K562 (cell line): ENCODE results near the gene CBX1. TPM values are rescaled to one million over a fixed set of nuclear protein-coding genes. Genes with fewer than 3 reads are reported as not detected.

ENCODE experiments used
- ARID3A ChIP-seq: IDR thresholded peaks from 2 replicates; pipeline ENCODE4 v1.6.1; 2012; ENCODE audit warnings: low read depth, low read length, improper control_type of control experiment, borderline replicate concordance
- BRD9 ChIP-seq: fragments of 450-650 bp; IDR thresholded peaks from 2 replicates; pipeline ENCODE4 v1.6.1; 2018; ENCODE audit warnings: low read depth; ENCODE audit not compliant: partially characterized antibody
- DNMT1 ChIP-seq: fragments of 450-650 bp; IDR thresholded peaks from 2 replicates; pipeline ENCODE4 v1.6.1; 2016; ENCODE audit warnings: antibody characterized with exemption, mild to moderate bottlenecking
- HDAC3 ChIP-seq: fragments of 450-650 bp; IDR thresholded peaks from 2 replicates; pipeline ENCODE4 v1.6.1; 2018; ENCODE audit warnings: borderline replicate concordance, mild to moderate bottlenecking, moderate library complexity; ENCODE audit not compliant: partially characterized antibody
- KLF16 ChIP-seq: IDR thresholded peaks from 2 replicates; pipeline ENCODE4 v1.6.1; 2016; ENCODE audit warnings: antibody characterized with exemption
- RAD21 ChIP-seq, 2 experiments: fragments of 250-450 bp in 1 of 2; fragments of 450-650 bp in 1 of 2; sonication (Bioruptor Pico) in 1 of 2; formaldehyde crosslinking in 1 of 2; IDR thresholded peaks in 1 of 2; conservative IDR thresholded peaks in 1 of 2; 2 replicates each; pipeline versions ENCODE4 v1.4.0 to v1.8.0; 2020 to 2022; ENCODE audit warnings: mild to moderate bottlenecking in 2 of 2, moderate library complexity in 1 of 2
- SMAD4 ChIP-seq: fragments of 250-450 bp; sonication (Bioruptor Pico); conservative IDR thresholded peaks from 2 replicates; pipeline ENCODE4 v1.8.0; 2021; ENCODE audit warnings: inconsistent platforms, mild to moderate bottlenecking, moderate library complexity
- ZNF224 ChIP-seq: sonication (generic); formaldehyde crosslinking; IDR thresholded peaks from 2 replicates; pipeline ENCODE4 v1.8.0; 2022; ENCODE audit warnings: mild to moderate bottlenecking, missing genetic modification reagents
- polyA plus RNA-seq, 8 experiments: library from polyadenylated mRNA; depleted of rRNA in 4 of 8; stranded (reverse) in 5 of 8; unstranded in 3 of 8; fragments of >200 nt; fragmentation: Nextera tagmentation in 2 of 8; fragmentation: Illumina TruSeq in 1 of 8; extraction: Ambion mirVana in 2 of 8; extraction: Trizol in 1 of 8; gene quantifications; 2 replicates each; pipeline versions ENCODE4 v1.2.1 to v1.2.3, GENCODE V29; 2011 to 2014; ENCODE audit warnings: inconsistent platforms in 1 of 8, missing spikeins in 1 of 8
- total RNA-seq, 7 experiments: library from RNA; depleted of rRNA in 6 of 7; stranded (reverse); fragments of >200 nt in 6 of 7; fragmentation: Illumina TruSeq in 2 of 7; extraction: Trizol in 2 of 7; gene quantifications; 2 replicates each; pipeline versions ENCODE4 v1.2.1 to v1.2.3, GENCODE V29; 2011 to 2021; ENCODE audit warnings: low replicate concordance in 1 of 7
- TF ChIP-seq, protein P1 (sequence below): fragments of 450-650 bp; formaldehyde crosslinking; IDR thresholded peaks from 2 replicates; pipeline ENCODE4 v1.4.0; 2020; ENCODE audit warnings: mild to moderate bottlenecking, moderate library complexity
- TF ChIP-seq, protein P2 (sequence below): fragments of 450-650 bp; formaldehyde crosslinking; IDR thresholded peaks from 2 replicates; pipeline ENCODE4 v1.4.0; 2020; ENCODE audit warnings: mild to moderate bottlenecking, mixed read lengths
- TF ChIP-seq, protein P3 (sequence below): sonication (generic); formaldehyde crosslinking; IDR thresholded peaks from 2 replicates; pipeline ENCODE4 v1.8.0; 2023; ENCODE audit warnings: mild to moderate bottlenecking, missing genetic modification reagents

Gene CBX1
- total and polyA plus RNA-seq, 9 of the 15 experiments (the other 6 are each of a cell fraction or from before 2014, with no cell fraction given) = 10.6 to 95.7 (median 52.7) TPM

DNA sequence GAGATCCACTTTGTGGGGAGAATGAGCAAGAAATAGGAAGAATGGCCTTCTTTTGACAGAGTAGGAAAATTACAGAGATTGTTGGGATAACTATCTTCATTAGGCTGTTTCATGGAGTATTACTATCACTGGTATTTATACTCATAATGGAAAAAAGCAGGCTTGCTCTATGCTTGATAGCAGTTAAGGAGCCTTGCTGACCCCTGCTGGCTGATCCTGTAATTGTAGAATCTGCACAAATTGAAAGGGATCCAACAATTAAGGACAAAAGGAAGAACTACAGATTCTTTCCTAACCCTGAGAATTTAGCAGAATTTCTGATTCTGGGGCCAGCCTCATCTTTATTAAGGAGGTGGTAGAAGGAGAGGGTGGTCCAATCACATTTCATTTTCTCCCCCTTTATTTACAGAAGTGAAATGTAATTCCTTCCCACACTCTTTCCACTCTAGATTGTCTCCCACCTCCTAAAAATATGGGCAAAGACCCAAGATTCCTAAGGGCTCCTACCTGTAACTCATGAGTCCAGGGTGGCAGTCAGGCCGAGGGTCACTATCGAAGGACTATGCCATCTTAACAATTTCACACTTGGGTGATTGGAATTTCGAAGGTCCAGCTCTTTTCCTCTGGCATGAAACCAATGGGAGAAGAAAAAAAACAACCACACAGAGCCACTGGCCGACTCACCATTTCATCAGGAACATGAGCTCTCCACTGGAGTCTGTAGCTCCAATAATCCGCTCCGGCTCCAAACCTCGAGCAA lies 26.8 kb downstream of the CBX1 start (continued):
- TF ChIP-seq, protein P1, sequence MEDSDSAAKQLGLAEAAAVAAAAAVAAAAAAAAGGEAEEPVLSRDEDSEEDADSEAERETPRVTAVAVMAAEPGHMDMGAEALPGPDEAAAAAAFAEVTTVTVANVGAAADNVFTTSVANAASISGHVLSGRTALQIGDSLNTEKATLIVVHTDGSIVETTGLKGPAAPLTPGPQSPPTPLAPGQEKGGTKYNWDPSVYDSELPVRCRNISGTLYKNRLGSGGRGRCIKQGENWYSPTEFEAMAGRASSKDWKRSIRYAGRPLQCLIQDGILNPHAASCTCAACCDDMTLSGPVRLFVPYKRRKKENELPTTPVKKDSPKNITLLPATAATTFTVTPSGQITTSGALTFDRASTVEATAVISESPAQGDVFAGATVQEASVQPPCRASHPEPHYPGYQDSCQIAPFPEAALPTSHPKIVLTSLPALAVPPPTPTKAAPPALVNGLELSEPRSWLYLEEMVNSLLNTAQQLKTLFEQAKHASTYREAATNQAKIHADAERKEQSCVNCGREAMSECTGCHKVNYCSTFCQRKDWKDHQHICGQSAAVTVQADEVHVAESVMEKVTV = peak; percentile 87
- TF ChIP-seq BRD9 = no peak
- TF ChIP-seq DNMT1 = no peak
- TF ChIP-seq, protein P2, sequence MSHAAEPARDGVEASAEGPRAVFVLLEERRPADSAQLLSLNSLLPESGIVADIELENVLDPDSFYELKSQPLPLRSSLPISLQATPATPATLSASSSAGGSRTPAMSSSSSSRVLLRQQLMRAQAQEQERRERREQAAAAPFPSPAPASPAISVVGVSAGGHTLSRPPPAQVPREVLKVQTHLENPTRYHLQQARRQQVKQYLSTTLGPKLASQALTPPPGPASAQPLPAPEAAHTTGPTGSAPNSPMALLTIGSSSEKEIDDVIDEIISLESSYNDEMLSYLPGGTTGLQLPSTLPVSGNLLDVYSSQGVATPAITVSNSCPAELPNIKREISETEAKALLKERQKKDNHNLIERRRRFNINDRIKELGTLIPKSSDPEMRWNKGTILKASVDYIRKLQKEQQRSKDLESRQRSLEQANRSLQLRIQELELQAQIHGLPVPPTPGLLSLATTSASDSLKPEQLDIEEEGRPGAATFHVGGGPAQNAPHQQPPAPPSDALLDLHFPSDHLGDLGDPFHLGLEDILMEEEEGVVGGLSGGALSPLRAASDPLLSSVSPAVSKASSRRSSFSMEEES (CRISPR knock-in tag) = no peak
- no peak for TF ChIP-seq ZNF224
- 0 out of 2 replicates have a peak, but pooled peaks have one; percentile 17 for TF ChIP-seq KLF16
- TF ChIP-seq SMAD4 = no peak
- TF ChIP-seq, protein P3, sequence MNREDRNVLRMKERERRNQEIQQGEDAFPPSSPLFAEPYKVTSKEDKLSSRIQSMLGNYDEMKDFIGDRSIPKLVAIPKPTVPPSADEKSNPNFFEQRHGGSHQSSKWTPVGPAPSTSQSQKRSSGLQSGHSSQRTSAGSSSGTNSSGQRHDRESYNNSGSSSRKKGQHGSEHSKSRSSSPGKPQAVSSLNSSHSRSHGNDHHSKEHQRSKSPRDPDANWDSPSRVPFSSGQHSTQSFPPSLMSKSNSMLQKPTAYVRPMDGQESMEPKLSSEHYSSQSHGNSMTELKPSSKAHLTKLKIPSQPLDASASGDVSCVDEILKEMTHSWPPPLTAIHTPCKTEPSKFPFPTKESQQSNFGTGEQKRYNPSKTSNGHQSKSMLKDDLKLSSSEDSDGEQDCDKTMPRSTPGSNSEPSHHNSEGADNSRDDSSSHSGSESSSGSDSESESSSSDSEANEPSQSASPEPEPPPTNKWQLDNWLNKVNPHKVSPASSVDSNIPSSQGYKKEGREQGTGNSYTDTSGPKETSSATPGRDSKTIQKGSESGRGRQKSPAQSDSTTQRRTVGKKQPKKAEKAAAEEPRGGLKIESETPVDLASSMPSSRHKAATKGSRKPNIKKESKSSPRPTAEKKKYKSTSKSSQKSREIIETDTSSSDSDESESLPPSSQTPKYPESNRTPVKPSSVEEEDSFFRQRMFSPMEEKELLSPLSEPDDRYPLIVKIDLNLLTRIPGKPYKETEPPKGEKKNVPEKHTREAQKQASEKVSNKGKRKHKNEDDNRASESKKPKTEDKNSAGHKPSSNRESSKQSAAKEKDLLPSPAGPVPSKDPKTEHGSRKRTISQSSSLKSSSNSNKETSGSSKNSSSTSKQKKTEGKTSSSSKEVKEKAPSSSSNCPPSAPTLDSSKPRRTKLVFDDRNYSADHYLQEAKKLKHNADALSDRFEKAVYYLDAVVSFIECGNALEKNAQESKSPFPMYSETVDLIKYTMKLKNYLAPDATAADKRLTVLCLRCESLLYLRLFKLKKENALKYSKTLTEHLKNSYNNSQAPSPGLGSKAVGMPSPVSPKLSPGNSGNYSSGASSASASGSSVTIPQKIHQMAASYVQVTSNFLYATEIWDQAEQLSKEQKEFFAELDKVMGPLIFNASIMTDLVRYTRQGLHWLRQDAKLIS (CRISPR knock-in tag) = no peak
- TF ChIP-seq ARID3A = peak; percentile 67; the same call in 1 of the 2 replicates
- peak; percentile 90 to 97 for TF ChIP-seq RAD21 (CRISPR knock-in tag; conservative IDR thresholded peaks at IDR 0.05 in 1 of 2, IDR thresholded peaks at IDR 0.05 in 1 of 2)
- no peak for TF ChIP-seq HDAC3
